ENCODE data around the gene ASTN2.

DNA sequence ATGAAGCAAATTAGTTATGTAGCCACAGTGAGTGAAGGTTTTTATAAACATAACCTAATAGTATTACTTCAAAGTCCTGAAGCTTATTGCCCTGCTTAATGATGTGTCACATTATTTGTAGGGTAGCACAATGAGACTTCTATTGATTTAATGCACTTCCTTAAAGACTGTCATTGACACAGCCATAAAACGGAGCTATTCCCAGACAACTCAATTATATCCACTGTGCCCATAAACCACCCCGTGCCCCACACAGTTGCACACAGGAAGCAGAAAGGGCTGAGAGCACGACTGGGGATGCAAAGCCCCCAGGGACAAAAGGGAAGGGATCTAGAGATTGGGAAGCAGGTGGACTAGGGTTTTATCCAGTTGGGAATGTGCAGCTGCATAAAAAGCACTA lies 690.7 kb downstream of the ASTN2 start:
- no peak for TF ChIP-seq EZH2 (IDR thresholded peaks at IDR 0.05; ENCODE audit: insufficient read depth, poor library complexity, severe bottlenecking)
- TF ChIP-seq EZH2phosphoT487 (IDR thresholded peaks at IDR 0.05; ENCODE audit: insufficient read depth, low read depth): no peak

Measured in GM23248 (cell line).